Transverse colon (tissue), 4 donors: Measurements from ENCODE around the gene XYLT1. TPM values are rescaled to one million over a fixed set of nuclear protein-coding genes. Genes with fewer than 3 reads are reported as not detected.

ENCODE experiments used
- DNase-seq: peaks from one replicate; pipeline ENCODE4 v3.0.0-alpha.2; 2019
- H3K27ac ChIP-seq, 4 donors: fragments of 200-600 bp; sonication (generic); 2 replicates each; pipeline ENCODE4 v1.5.1; 2016 to 2018; ENCODE audit warnings: inconsistent platforms in 4 of 4
- H3K27me3 ChIP-seq: fragments of 200-600 bp; sonication (generic); 2 replicates; pipeline ENCODE4 v1.5.1; 2017; ENCODE audit warnings: inconsistent platforms
- H3K36me3 ChIP-seq, 4 donors: fragments of 200-600 bp; sonication (generic); 2 replicates each; pipeline ENCODE4 v1.5.1; 2017 to 2019; ENCODE audit warnings: inconsistent platforms in 4 of 4
- H3K4me1 ChIP-seq, 4 donors: fragments of 200-600 bp; sonication (generic); 2 replicates each; pipeline ENCODE4 v1.5.1; 2017 to 2020; ENCODE audit warnings: inconsistent platforms in 4 of 4
- H3K4me3 ChIP-seq, 4 donors: fragments of 200-600 bp; sonication (generic); 1 replicate in 1 of 4; 2 replicates in 3 of 4; pipeline versions ENCODE4 v1.5.1 to v1.6.1; 2017 to 2019; ENCODE audit warnings: inconsistent platforms in 4 of 4
- H3K9me3 ChIP-seq, 2 donors: fragments of 200-600 bp; sonication (generic); 2 replicates each; pipeline ENCODE4 v1.5.1; 2017 to 2019; ENCODE audit warnings: inconsistent platforms in 2 of 2
- EP300 ChIP-seq: sonication (generic); formaldehyde crosslinking; IDR thresholded peaks from one replicate; pipeline ENCODE4 v1.6.1; 2017; ENCODE audit warnings: antibody characterized with exemption, low read depth
- POLR2A ChIP-seq: fragments of 450-650 bp; IDR thresholded peaks from one replicate; pipeline ENCODE4 v1.6.1; 2016; ENCODE audit warnings: antibody characterized with exemption, mild to moderate bottlenecking, moderate library complexity
- POLR2AphosphoS5 ChIP-seq, 3 donors: sonication (generic); formaldehyde crosslinking; IDR thresholded peaks; one replicate each; pipeline ENCODE4 v1.6.1; 2016; ENCODE audit warnings: antibody characterized with exemption in 3 of 3
- WGBS, 2 donors: methylation state at CpG; one replicate each; pipeline ENCODE4 v1.1.5; 2018; ENCODE audit warnings: low coverage in 1 of 2; 5-methylcytosine and 5-hydroxymethylcytosine counted together
- in situ Hi-C, 4 donors: fragments of 200-750 bp; cut with MboI; loops; one replicate each; pipeline versions ENCODE4 v1.15.0 to v1.15.1; 2017; ENCODE audit warnings: low sequenced_read_pairs in 3 of 4, low pct_ligation_motif_present in 1 of 4, low pct_unique_long_range_greater_than_20kb in 1 of 4
- intact Hi-C: fragments of 100-400 bp; cut with DNase I; formaldehyde crosslinking; loops from one replicate; pipeline ENCODE4 v1.15.1; 2023; ENCODE audit warnings: low total_unique reads
- total RNA-seq, 4 donors: library from RNA; depleted of rRNA; stranded (reverse); fragments of >200 nt; gene quantifications; one replicate each; pipeline ENCODE4 v1.1.0, GENCODE V29; 2016
- TF ChIP-seq, protein P1 (sequence below), 5 experiments: fragments of 200-600 bp in 3 of 5; fragments of 450-650 bp in 2 of 5; sonication (generic) in 3 of 5; IDR thresholded peaks; 1 replicate in 2 of 5; 2 replicates in 3 of 5; pipeline ENCODE4 v1.5.1; 2016 to 2017; ENCODE audit warnings: antibody characterized with exemption in 5 of 5, inconsistent platforms in 3 of 5, mild to moderate bottlenecking in 2 of 5, moderate library complexity in 1 of 5

Gene XYLT1
- total RNA-seq, 4 donors from 2014 or later, result 22.3 to 44.6 (median 39.4) TPM

DNA sequence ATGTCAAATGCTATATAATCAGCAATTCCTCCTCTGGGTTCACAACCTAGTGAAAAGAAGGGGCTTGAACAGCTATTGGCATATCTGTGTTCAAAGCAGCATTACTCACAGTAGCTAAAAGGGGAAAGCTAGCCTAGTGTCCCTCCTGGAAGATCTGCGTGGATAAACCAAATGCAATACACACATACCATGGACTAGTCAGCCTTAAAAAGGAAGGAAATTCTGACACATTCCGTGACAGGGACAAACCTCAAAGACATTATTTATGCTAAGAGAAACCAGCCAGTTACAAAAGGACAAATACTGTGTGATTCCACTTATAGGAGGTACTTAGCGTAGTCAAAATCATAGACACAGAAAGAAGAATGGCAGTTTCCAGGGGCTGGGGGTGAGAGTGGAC lies 90.1 kb downstream of the XYLT1 start:
- peak; percentile 38 for TF ChIP-seq POLR2A
- peak; percentile 68 for TF ChIP-seq EP300
- TF ChIP-seq POLR2AphosphoS5 (IDR thresholded peaks at IDR 0.05), result peak; percentile 42 to 70 (median 70)
- TF ChIP-seq, protein P1, sequence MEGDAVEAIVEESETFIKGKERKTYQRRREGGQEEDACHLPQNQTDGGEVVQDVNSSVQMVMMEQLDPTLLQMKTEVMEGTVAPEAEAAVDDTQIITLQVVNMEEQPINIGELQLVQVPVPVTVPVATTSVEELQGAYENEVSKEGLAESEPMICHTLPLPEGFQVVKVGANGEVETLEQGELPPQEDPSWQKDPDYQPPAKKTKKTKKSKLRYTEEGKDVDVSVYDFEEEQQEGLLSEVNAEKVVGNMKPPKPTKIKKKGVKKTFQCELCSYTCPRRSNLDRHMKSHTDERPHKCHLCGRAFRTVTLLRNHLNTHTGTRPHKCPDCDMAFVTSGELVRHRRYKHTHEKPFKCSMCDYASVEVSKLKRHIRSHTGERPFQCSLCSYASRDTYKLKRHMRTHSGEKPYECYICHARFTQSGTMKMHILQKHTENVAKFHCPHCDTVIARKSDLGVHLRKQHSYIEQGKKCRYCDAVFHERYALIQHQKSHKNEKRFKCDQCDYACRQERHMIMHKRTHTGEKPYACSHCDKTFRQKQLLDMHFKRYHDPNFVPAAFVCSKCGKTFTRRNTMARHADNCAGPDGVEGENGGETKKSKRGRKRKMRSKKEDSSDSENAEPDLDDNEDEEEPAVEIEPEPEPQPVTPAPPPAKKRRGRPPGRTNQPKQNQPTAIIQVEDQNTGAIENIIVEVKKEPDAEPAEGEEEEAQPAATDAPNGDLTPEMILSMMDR (IDR thresholded peaks at IDR 0.05), result no peak
- in situ Hi-C loops, result no loop called here
- H3K27ac ChIP-seq, result peak overlapping the region; percentile 72 to 84 (median 78)
- no peaks in the 10 kb centered on the region for H3K27me3 ChIP-seq
- intact Hi-C loops, result loop anchor here (5.0 kb wide), 1 partner anchor 38 kb away; no protein-coding TSS in a partner anchor
- H3K36me3 ChIP-seq, result no peaks in the 10 kb centered on the region
- WGBS, 2 donors, result 67 to 83% methylated on average over 1 to 3 of the region's 3 CpGs
- H3K9me3 ChIP-seq, result no peaks in the 10 kb centered on the region
- no peak for DNase-seq
- peaks cover 18 to 62% (median 37%) of the 10 kb centered on the region in 4 donors for H3K4me1 ChIP-seq
- H3K4me3 ChIP-seq, result no peak overlapping the region

DNA sequence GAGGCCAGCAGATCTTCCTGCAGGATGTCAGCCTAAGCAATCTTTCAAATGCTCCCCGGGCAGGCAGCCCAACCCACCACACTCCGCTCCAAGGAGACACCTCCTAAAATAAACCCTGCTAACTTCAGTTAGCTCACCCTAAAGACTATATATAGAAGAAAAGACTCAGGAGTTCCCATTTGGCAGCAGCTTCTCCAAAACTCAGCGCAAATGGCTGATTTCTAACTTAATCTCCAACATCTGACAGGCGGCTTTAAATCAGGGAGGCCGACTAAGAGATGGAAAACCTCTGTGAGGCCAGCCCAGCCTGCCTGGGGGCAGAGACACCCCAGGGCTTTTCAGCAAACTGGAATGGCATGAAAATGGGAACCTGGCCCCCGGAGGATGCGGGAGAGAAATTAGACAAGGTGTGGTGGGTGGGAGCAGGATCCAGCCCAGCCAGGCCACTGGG lies 91.6 kb downstream of the XYLT1 start:
- Histone ChIP-seq H3K36me3 (no peaks in the 10 kb centered on the region), H3K27me3 (no peaks in the 10 kb centered on the region), H3K27ac (peak overlapping the region; percentile 72 to 84 (median 78)), H3K4me3 (no peak overlapping the region), H3K4me1 (peaks cover 18 to 55% (median 37%) of the 10 kb centered on the region in 4 donors), H3K9me3 (no peaks in the 10 kb centered on the region)
- 44 to 50% methylated on average over 4 to 7 of the region's 7 CpGs for WGBS, 2 donors
- TF ChIP-seq POLR2AphosphoS5 (IDR thresholded peaks at IDR 0.05), result peak; percentile 27 to 47 (median 42)
- TF ChIP-seq POLR2A, result no peak
- DNase-seq, result peak; percentile 54
- in situ Hi-C loops, result no loop called here
- intact Hi-C loops, result no loop called here

DNA sequence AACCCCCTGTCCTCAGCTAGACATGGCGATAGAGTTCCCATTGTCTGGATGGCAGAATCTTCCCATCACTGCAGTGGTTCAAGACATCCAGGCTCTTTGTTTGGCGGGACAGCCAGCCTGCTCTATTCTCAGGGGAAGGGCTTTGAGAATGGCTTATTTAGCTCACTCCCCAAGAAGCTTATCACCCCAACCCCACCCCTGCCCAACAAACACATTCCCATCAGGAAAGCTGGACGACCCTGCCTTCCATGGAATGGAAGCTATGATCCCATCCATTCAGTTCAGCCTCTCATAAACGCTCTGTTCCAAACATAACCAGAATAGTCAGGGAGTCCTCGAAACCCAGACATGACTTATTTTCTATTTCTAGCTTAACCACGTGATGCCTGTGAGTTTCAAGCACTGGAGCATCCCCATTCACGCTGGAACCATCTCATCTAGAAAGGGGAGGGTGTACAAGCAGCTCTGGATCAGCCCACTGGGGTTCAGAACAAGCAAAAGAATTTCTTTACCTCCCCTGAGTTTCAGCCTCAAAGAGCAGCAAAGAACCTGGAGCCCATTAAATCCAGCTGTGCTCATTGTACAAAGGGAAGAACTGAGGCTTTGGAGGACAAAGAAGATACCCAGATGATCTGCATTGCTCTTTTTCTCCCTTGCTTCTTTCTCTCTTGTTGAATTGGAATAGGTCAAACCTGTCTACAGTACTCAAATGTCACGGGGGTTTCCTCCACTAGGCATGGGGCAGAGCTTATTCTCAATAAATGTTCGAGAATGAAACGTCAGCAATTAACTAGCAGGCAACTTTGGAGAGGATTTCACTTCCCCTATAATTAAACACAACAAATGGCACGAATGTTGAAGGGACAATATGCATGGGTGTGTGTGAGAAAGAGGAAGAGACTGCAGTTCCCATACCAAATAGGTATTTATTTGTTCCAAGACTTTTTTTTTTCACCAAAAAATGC lies 93.1 kb downstream of the XYLT1 start:
- H3K4me1 ChIP-seq, result peaks cover 18 to 46% (median 32%) of the 10 kb centered on the region in 4 donors

DNA sequence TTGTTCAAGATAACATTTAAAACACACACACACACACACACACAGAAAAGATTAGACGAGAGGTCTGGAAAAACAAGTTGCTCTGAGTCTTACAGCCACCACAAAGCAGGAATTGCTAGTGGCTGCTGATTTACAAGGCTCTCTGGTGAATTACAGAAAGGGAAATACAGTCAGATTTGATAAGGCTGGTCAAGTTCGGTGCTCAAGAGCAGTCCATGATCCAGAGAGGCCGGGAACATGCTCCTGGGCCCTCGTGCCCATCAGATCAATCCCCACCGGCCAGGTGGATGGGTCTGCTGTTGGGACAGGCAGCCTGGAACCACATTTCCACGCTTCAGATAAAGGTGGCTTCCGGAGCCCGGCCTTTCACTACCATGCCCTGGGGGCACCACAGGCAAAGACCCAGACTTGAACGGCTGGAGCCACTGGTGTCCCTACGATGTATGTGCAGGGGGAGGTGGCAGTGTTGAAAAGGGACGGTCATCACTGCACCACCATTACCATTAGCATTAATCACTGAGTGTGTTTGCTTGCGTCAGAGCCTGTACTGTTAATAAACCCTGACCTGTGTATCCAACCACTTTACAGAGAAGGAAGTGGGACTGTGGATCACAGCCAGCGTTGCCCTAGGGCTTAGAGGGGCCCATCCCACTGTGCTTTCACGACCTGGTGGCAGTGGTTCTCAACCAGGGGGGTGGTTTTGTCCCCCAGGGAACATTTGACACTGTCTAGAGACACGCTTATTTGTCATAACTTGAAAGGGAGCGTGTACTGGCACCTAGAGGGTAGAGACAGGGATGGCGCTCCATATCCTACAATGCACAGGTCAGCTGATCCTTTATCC lies 95.1 kb downstream of the XYLT1 start:
- intact Hi-C loops, result no loop called here
- 65% methylated on average over 17 of the region's 17 CpGs; no CpG with 5 or more reads in 1 of the 2 donors for WGBS, 2 donors
- H3K4me3 ChIP-seq, result no peak overlapping the region
- in situ Hi-C loops, result no loop called here
- no peaks in the 10 kb centered on the region for H3K36me3 ChIP-seq
- no peaks in the 10 kb centered on the region for H3K27me3 ChIP-seq
- H3K4me1 ChIP-seq, result peaks cover 22 to 53% (median 32%) of the 10 kb centered on the region in 4 donors
- H3K27ac ChIP-seq, result peak overlapping the region; percentile 11 to 79 (median 43)
- H3K9me3 ChIP-seq, result no peaks in the 10 kb centered on the region
- TF ChIP-seq, protein P1 (IDR thresholded peaks at IDR 0.05), result no peak
- TF ChIP-seq EP300, result no peak
- TF ChIP-seq POLR2A, result no peak
- no peak for TF ChIP-seq POLR2AphosphoS5 (IDR thresholded peaks at IDR 0.05)
- no peak for DNase-seq

More for the DNA sequence above, 93.1 kb downstream of the XYLT1 start:
- WGBS, 2 donors, result 34 to 45% methylated on average over 6 to 11 of the region's 11 CpGs
- no peak for DNase-seq
- no peaks in the 10 kb centered on the region for H3K27me3 ChIP-seq
- in situ Hi-C loops, result no loop called here
- TF ChIP-seq POLR2A, result no peak
- TF ChIP-seq EP300, result no peak
- peak in 1 of 3 donors; percentile 14 for TF ChIP-seq POLR2AphosphoS5 (IDR thresholded peaks at IDR 0.05)
- no peaks in the 10 kb centered on the region for H3K9me3 ChIP-seq
- no peak overlapping the region for H3K4me3 ChIP-seq
- no peaks in the 10 kb centered on the region for H3K36me3 ChIP-seq
- H3K27ac ChIP-seq, result peak overlapping the region; percentile 72 to 84 (median 78)
- intact Hi-C loops, result no loop called here
